ENCODE data around the gene TMEM63A.
"Not testable (repeated sequence)": the region's sequence is repeated elsewhere in the genome, so short reads cannot be mapped to it uniquely, and the experiment has no call there.

TMEM63A gene

GRCh38 chr1:225842788-225843425 is 39.3 kb downstream of the TMEM63A start:
- in situ Hi-C loops (cut with HindIII; ENCODE audit: low sequenced_read_pairs) = no loop called here
- no peak for DNase-seq (ENCODE audit: low read depth, low spot score)
- H3K4me3 ChIP-seq (ENCODE audit: low read depth, low read length) = no peak overlapping the region
- TF ChIP-seq, protein P1, sequence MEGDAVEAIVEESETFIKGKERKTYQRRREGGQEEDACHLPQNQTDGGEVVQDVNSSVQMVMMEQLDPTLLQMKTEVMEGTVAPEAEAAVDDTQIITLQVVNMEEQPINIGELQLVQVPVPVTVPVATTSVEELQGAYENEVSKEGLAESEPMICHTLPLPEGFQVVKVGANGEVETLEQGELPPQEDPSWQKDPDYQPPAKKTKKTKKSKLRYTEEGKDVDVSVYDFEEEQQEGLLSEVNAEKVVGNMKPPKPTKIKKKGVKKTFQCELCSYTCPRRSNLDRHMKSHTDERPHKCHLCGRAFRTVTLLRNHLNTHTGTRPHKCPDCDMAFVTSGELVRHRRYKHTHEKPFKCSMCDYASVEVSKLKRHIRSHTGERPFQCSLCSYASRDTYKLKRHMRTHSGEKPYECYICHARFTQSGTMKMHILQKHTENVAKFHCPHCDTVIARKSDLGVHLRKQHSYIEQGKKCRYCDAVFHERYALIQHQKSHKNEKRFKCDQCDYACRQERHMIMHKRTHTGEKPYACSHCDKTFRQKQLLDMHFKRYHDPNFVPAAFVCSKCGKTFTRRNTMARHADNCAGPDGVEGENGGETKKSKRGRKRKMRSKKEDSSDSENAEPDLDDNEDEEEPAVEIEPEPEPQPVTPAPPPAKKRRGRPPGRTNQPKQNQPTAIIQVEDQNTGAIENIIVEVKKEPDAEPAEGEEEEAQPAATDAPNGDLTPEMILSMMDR (IDR thresholded peaks at IDR 0.05; ENCODE audit: low read depth, low read length) = no peak

GRCh38 chr1:225842074-225842473 is 40.1 kb downstream of the TMEM63A start:
- in situ Hi-C loops (cut with HindIII; ENCODE audit: low sequenced_read_pairs) = no loop called here
- TF ChIP-seq, protein P1 (IDR thresholded peaks at IDR 0.05; ENCODE audit: low read depth, low read length) = no peak
- DNase-seq (ENCODE audit: low read depth, low spot score) = no peak
- no peak overlapping the region for H3K4me3 ChIP-seq (ENCODE audit: low read depth, low read length)

- TF ChIP-seq, protein P1 (IDR thresholded peaks at IDR 0.05; ENCODE audit: low read depth, low read length) = no peak
- H3K4me3 ChIP-seq (ENCODE audit: low read depth, low read length) = no peak overlapping the region
- in situ Hi-C loops (cut with HindIII; ENCODE audit: low sequenced_read_pairs) = no loop called here
- DNase-seq (ENCODE audit: low read depth, low spot score) = no peak
Observed at GRCh38 chr1:225840713-225841112, 41.5 kb downstream of the TMEM63A start.

DNA sequence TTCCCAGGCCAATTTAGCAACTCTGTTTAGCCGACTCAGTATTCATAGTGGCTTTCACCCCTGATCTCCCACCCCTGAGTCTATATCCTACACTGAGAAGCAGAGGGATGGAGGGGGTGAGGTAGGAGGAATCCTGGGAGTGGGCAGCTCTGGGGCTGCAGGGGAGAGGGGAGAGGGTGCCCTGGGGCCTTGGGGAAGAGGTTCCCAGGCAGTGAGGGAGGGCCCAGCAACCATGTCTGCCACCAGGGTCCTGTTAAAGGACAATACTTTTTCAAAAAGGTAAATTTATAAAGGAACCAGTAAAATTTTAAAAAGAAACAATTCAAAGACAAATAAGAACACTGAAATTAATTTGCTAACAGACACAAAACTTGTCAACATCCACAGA is 42.0 kb downstream of the TMEM63A start:
- TF ChIP-seq, protein P1 (IDR thresholded peaks at IDR 0.05; ENCODE audit: low read depth, low read length) = no peak
- in situ Hi-C loops (cut with HindIII; ENCODE audit: low sequenced_read_pairs) = no loop called here
- no peak for DNase-seq (ENCODE audit: low read depth, low spot score)

DNA sequence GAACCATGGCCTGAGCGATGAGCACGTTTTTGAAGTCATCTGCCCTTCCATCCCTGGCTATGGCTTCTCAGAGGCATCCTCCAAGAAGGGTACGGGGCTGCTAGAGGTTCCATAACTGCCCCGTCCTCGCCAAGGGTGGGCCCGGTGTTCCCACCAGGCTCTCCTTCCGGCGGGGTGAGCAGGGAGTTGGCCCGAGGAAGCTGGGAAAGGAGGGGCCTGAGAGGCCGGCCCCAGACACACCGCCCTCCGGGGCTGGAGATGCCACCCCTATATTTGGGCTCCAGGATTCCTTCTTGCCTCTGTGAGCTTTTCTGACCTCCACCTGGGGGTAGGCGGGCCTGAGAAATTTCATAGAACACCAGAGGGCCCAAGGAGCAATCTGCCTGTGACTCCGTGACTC is 43.4 kb downstream of the TMEM63A start:
- H3K4me3 ChIP-seq (ENCODE audit: low read depth, low read length) = no peak overlapping the region
- TF ChIP-seq, protein P1 (IDR thresholded peaks at IDR 0.05; ENCODE audit: low read depth, low read length) = no peak
- no peak for DNase-seq (ENCODE audit: low read depth, low spot score)
- in situ Hi-C loops (cut with HindIII; ENCODE audit: low sequenced_read_pairs) = no loop called here

More for the DNA sequence above, 42.0 kb downstream of the TMEM63A start:
- H3K4me3 ChIP-seq (ENCODE audit: low read depth, low read length) = no peak overlapping the region

DNA sequence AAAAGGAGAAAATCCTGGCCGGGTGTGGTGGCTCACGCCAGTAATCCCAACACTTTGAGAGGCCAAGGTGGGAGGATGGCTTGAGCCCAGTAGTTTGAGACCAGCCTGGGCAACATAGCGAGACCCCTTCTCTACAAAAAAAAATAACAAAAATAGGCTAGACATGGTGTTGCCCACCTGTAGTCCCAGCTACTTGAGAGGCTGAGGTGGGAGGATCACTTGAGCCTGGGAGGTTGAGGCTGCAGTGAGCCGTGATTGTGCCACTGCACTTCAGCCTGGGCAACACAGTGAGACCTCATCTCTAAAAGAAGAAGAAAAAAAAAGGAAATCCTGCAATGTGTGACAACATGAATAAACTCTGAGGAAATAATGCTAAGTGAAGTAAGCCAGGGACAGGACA is 45.9 kb downstream of the TMEM63A start:
- DNase-seq (ENCODE audit: low read depth, low spot score); in situ Hi-C loops (cut with HindIII; ENCODE audit: low sequenced_read_pairs); H3K4me3 ChIP-seq (ENCODE audit: low read depth, low read length): not testable (repeated sequence)

DNA sequence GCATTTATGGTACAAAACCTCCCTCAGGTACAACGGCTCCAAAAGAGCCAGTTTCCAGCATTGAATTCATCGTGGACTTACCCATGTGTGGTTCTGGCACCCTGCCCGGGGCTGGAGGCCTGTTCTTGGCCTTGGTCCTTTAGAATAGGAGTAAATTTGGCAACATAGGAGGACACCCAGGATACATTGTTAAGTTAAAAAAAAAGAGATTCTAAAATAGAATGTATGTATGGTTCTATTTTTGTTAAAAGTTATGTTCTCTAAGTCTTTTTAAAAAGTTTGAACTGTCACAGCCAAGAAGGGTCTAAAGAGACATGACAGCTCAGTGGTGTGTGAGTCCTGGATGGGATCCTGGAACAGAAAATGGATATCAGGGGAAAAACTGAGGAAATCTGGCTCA is 46.3 kb downstream of the TMEM63A start:
- peak; percentile 45 for DNase-seq (ENCODE audit: low read depth, low spot score)
- TF ChIP-seq, protein P1 (IDR thresholded peaks at IDR 0.05; ENCODE audit: low read depth, low read length) = no peak
- no peak overlapping the region for H3K4me3 ChIP-seq (ENCODE audit: low read depth, low read length)
- in situ Hi-C loops (cut with HindIII; ENCODE audit: low sequenced_read_pairs) = no loop called here

Data from astrocyte of the spinal cord (primary cell).